Trophoblast cell (in vitro differentiated cells and primary cell): Measurements from ENCODE around the gene TC2N.

Source experiments
- DNase-seq, 2 donors: peaks; one replicate each; pipeline ENCODE4 v3.0.0-alpha.2; 2016
- H2AFZ ChIP-seq: 2 replicates; pipeline ENCODE4 v1.6.1; 2013; ENCODE audit warnings: low read length, moderate library complexity, mild to moderate bottlenecking; ENCODE audit not compliant: insufficient read depth, poor library complexity
- H2AK5ac ChIP-seq: 2 replicates; pipeline ENCODE4 v1.6.1; 2013; ENCODE audit warnings: mild to moderate bottlenecking, low read length
- H2BK120ac ChIP-seq: 2 replicates; pipeline ENCODE4 v1.6.1; 2013; ENCODE audit warnings: low read length, mild to moderate bottlenecking, moderate library complexity; ENCODE audit not compliant: insufficient read depth, poor library complexity
- H2BK12ac ChIP-seq: 2 replicates; pipeline ENCODE4 v1.6.1; 2013; ENCODE audit warnings: mild to moderate bottlenecking, low read length, moderate library complexity
- H2BK5ac ChIP-seq: 2 replicates; pipeline ENCODE4 v1.6.1; 2013; ENCODE audit warnings: low read length, low read depth, moderate library complexity, mild to moderate bottlenecking; ENCODE audit not compliant: poor library complexity
- H3K14ac ChIP-seq: 2 replicates; pipeline ENCODE4 v1.6.1; 2013; ENCODE audit warnings: mild to moderate bottlenecking, low read length
- H3K18ac ChIP-seq: 2 replicates; pipeline ENCODE4 v1.6.1; 2013; ENCODE audit warnings: mild to moderate bottlenecking, low read length
- H3K23ac ChIP-seq: 2 replicates; pipeline ENCODE4 v1.6.1; 2013; ENCODE audit warnings: low read length
- H3K27ac ChIP-seq: 2 replicates; pipeline ENCODE4 v1.5.1; 2013; ENCODE audit warnings: low read depth, mild to moderate bottlenecking, inconsistent platforms, low read length, moderate library complexity
- H3K27me3 ChIP-seq: 2 replicates; pipeline ENCODE4 v1.6.1; 2013; ENCODE audit warnings: inconsistent platforms, mild to moderate bottlenecking, low read length, moderate library complexity; ENCODE audit not compliant: insufficient read depth
- H3K36me3 ChIP-seq, 2 experiments: 1 replicate in 1 of 2; 2 replicates in 1 of 2; pipeline ENCODE4 v1.6.1; 2013; ENCODE audit warnings: low read length in 2 of 2, mild to moderate bottlenecking in 2 of 2, moderate library complexity in 1 of 2; ENCODE audit not compliant: insufficient read depth in 2 of 2, control insufficient read depth in 1 of 2
- H3K4ac ChIP-seq: 2 replicates; pipeline ENCODE4 v1.6.1; 2013; ENCODE audit warnings: low read depth, mild to moderate bottlenecking, low read length, moderate library complexity
- H3K4me1 ChIP-seq, 2 experiments: 1 replicate in 1 of 2; 2 replicates in 1 of 2; pipeline ENCODE4 v1.6.1; 2013; ENCODE audit warnings: low read length in 2 of 2, mild to moderate bottlenecking in 2 of 2, moderate library complexity in 1 of 2; ENCODE audit not compliant: insufficient read depth in 2 of 2, control insufficient read depth in 1 of 2
- H3K4me2 ChIP-seq: 2 replicates; pipeline ENCODE4 v1.6.1; 2013; ENCODE audit warnings: inconsistent platforms, mild to moderate bottlenecking, low read length, moderate library complexity
- H3K4me3 ChIP-seq: 2 replicates; pipeline ENCODE4 v1.5.1; 2013; ENCODE audit warnings: mild to moderate bottlenecking, low read depth, low read length, inconsistent platforms
- H3K79me1 ChIP-seq: one replicate; pipeline ENCODE4 v1.6.1; 2013; ENCODE audit warnings: low read length
- H3K79me2 ChIP-seq: 2 replicates; pipeline ENCODE4 v1.6.1; 2013; ENCODE audit warnings: low read length, mild to moderate bottlenecking; ENCODE audit not compliant: control insufficient read depth, insufficient read depth, poor library complexity
- H3K9ac ChIP-seq: 2 replicates; pipeline ENCODE4 v1.6.1; 2013; ENCODE audit warnings: mild to moderate bottlenecking, low read length
- H3K9me3 ChIP-seq: 2 replicates; pipeline ENCODE4 v1.6.1; 2013; ENCODE audit warnings: low read depth, mild to moderate bottlenecking, control low read depth, inconsistent platforms, low read length; ENCODE audit not compliant: insufficient read depth
- H4K12ac ChIP-seq: 2 replicates; pipeline ENCODE4 v1.6.1; 2013; ENCODE audit warnings: low read depth, mild to moderate bottlenecking, low read length, moderate library complexity
- H4K8ac ChIP-seq: 2 replicates; pipeline ENCODE4 v1.6.1; 2013; ENCODE audit warnings: low read depth, mild to moderate bottlenecking, low read length, moderate library complexity
- H4K91ac ChIP-seq: one replicate; pipeline ENCODE4 v1.6.1; 2013; ENCODE audit warnings: low read depth, mild to moderate bottlenecking, low read length, moderate library complexity
- WGBS: extraction: QIAGEN DNeasy Blood & Tissue Kit; methylation state at CpG from one replicate; pipeline ENCODE4 v1.1.7; 2013; ENCODE audit warnings: missing lambda C conversion rate; ENCODE audit not compliant: insufficient read length, insufficient coverage; ENCODE audit errors: extremely low coverage; 5-methylcytosine and 5-hydroxymethylcytosine counted together

Gene TC2N

GRCh38 chr14:91801358-91801757 is 66.0 kb downstream of the TC2N start:
- H3K14ac ChIP-seq = no peak overlapping the region

GRCh38 chr14:91796617-91797347 is 70.6 kb downstream of the TC2N start:
- Histone ChIP-seq H2AK5ac (no peak overlapping the region), H3K4me1 (no peaks in the 10 kb centered on the region), H2AFZ (no peak overlapping the region), H3K4me3 (no peak overlapping the region), H3K9me3 (no peaks in the 10 kb centered on the region), H3K14ac (no peak overlapping the region), H3K36me3 (no peaks in the 10 kb centered on the region), H3K23ac (no peak overlapping the region), H4K12ac (no peak overlapping the region), H2BK5ac (no peak overlapping the region), H4K8ac (no peak overlapping the region), H3K18ac (no peak overlapping the region), H3K27ac (no peak overlapping the region), H2BK12ac (no peak overlapping the region), H3K9ac (no peak overlapping the region), H3K4me2 (no peak overlapping the region), H3K4ac (no peak overlapping the region), H3K27me3 (no peaks in the 10 kb centered on the region), H4K91ac (no peak overlapping the region), H3K79me2 (no peaks in the 10 kb centered on the region), H3K79me1 (no peaks in the 10 kb centered on the region), H2BK120ac (no peak overlapping the region)
- DNase-seq = no peak
- no CpG with 5 or more reads among the region's 1 CpG for WGBS

More at GRCh38 chr14:91801358-91801757, 66.0 kb downstream of the TC2N start:
- Histone ChIP-seq H2AFZ (no peak overlapping the region), H3K9me3 (no peaks in the 10 kb centered on the region), H4K12ac (no peak overlapping the region), H3K4me3 (no peak overlapping the region), H3K23ac (no peak overlapping the region), H3K4me2 (no peak overlapping the region), H2BK5ac (no peak overlapping the region), H3K4me1 (no peaks in the 10 kb centered on the region), H2AK5ac (no peak overlapping the region), H3K27ac (no peak overlapping the region), H3K4ac (no peak overlapping the region), H2BK12ac (no peak overlapping the region), H3K27me3 (no peaks in the 10 kb centered on the region), H3K79me2 (no peaks in the 10 kb centered on the region), H3K36me3 (peaks cover 0 to 3% of the 10 kb centered on the region in 2 experiments), H2BK120ac (no peak overlapping the region), H4K91ac (no peak overlapping the region), H3K18ac (no peak overlapping the region), H3K79me1 (no peaks in the 10 kb centered on the region), H3K9ac (no peak overlapping the region), H4K8ac (no peak overlapping the region)
- no peak for DNase-seq
- no CpG with 5 or more reads among the region's 2 CpGs for WGBS

GRCh38 chr14:91793704-91794103 is 73.6 kb downstream of the TC2N start:
- Histone ChIP-seq H3K27me3 (no peaks in the 10 kb centered on the region), H3K23ac (no peak overlapping the region), H2BK120ac (no peak overlapping the region), H2BK12ac (no peak overlapping the region), H3K9ac (no peak overlapping the region), H4K8ac (no peak overlapping the region), H2AFZ (no peak overlapping the region), H3K4ac (no peak overlapping the region), H4K91ac (no peak overlapping the region), H3K9me3 (no peaks in the 10 kb centered on the region), H3K79me1 (no peaks in the 10 kb centered on the region), H3K27ac (no peak overlapping the region), H2AK5ac (no peak overlapping the region), H3K4me3 (no peak overlapping the region), H3K4me1 (no peaks in the 10 kb centered on the region), H4K12ac (no peak overlapping the region), H2BK5ac (no peak overlapping the region), H3K79me2 (no peaks in the 10 kb centered on the region), H3K18ac (no peak overlapping the region), H3K36me3 (no peaks in the 10 kb centered on the region), H3K14ac (no peak overlapping the region), H3K4me2 (no peak overlapping the region)
- no CpG with 5 or more reads among the region's 4 CpGs for WGBS
- no peak for DNase-seq

GRCh38 chr14:91786188-91786587 is 81.1 kb downstream of the TC2N start:
- no CpG with 5 or more reads among the region's 2 CpGs for WGBS
- no peak for DNase-seq

More at GRCh38 chr14:91786188-91786587, 81.1 kb downstream of the TC2N start:
- Histone ChIP-seq H3K18ac (no peak overlapping the region), H3K23ac (no peak overlapping the region), H3K4me3 (no peak overlapping the region), H3K79me2 (no peaks in the 10 kb centered on the region), H4K12ac (no peak overlapping the region), H3K4me2 (no peak overlapping the region), H3K27me3 (no peaks in the 10 kb centered on the region), H3K36me3 (no peaks in the 10 kb centered on the region), H2AFZ (no peak overlapping the region), H2BK12ac (no peak overlapping the region), H4K8ac (no peak overlapping the region), H3K4me1 (no peaks in the 10 kb centered on the region), H2AK5ac (no peak overlapping the region), H2BK5ac (no peak overlapping the region), H3K9ac (no peak overlapping the region), H2BK120ac (no peak overlapping the region), H4K91ac (no peak overlapping the region), H3K27ac (no peak overlapping the region), H3K4ac (no peak overlapping the region), H3K79me1 (no peaks in the 10 kb centered on the region), H3K9me3 (no peaks in the 10 kb centered on the region), H3K14ac (no peak overlapping the region)
